ENCODE data around the gene ANO7.

DNA sequence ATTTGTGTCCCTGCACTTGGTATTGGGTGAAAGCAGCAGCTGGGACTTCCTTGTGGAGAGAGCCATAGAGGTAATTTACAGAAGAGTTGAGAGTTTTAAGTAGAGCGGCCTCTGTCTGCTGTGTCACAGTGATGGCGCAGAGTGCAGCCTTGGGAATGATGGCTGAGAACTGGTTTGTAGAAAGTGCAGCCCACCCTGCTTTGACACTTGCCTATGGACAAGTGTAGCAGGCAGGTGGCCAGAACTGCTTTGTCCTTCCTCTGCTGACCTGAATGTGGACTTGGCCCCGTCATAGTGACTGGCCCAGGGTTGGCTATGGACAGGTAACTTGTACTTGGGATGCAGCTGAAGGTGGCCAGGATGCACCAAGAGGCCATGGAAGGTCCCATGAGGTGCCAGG lies 6.4 kb upstream of the ANO7 start:
- TF ChIP-seq EZH2phosphoT487 (IDR thresholded peaks at IDR 0.05; ENCODE audit: borderline replicate concordance, low read length) (no peak), CTCF (IDR thresholded peaks at IDR 0.05; ENCODE audit: low read depth, low read length, poor library complexity, severe bottlenecking) (no peak)

Data from DOHH2 (cell line).